HL-60 (cell line): Measurements from ENCODE around the gene CMBL.

Source experiments
- POLR2AphosphoS5 ChIP-seq: IDR thresholded peaks from 2 replicates; pipeline ENCODE4 v1.6.1; 2012; ENCODE audit warnings: low read depth
- TF ChIP-seq, protein P1 (sequence below): IDR thresholded peaks from one replicate; pipeline ENCODE4 v1.5.1; 2011; ENCODE audit warnings: low read length, control low read depth, inconsistent platforms; ENCODE audit not compliant: insufficient read depth

DNA sequence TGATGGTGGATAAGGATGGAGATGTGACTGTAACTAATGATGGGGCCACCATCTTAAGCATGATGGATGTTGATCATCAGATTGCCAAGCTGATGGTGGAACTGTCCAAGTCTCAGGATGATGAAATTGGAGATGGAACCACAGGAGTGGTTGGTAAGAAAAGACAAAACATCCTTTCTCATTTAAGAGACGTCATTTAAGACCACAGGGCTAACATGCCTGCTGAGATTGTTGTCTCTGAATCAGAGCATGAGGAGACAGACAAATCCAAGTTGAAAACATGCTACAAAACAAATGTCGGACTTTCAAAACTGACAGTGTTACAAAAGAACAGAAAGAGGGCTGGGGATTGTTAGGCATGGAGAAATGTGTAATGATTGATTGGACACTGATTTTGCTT lies 53.0 kb downstream of the CMBL start:
- TF ChIP-seq, protein P1, sequence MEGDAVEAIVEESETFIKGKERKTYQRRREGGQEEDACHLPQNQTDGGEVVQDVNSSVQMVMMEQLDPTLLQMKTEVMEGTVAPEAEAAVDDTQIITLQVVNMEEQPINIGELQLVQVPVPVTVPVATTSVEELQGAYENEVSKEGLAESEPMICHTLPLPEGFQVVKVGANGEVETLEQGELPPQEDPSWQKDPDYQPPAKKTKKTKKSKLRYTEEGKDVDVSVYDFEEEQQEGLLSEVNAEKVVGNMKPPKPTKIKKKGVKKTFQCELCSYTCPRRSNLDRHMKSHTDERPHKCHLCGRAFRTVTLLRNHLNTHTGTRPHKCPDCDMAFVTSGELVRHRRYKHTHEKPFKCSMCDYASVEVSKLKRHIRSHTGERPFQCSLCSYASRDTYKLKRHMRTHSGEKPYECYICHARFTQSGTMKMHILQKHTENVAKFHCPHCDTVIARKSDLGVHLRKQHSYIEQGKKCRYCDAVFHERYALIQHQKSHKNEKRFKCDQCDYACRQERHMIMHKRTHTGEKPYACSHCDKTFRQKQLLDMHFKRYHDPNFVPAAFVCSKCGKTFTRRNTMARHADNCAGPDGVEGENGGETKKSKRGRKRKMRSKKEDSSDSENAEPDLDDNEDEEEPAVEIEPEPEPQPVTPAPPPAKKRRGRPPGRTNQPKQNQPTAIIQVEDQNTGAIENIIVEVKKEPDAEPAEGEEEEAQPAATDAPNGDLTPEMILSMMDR = no peak
- no peak for TF ChIP-seq POLR2AphosphoS5
